ENCODE results near the gene SCIMP.
"Not testable (repeated sequence)": the region's sequence is repeated elsewhere in the genome, so short reads cannot be mapped to it uniquely, and the experiment has no call there.

DNA sequence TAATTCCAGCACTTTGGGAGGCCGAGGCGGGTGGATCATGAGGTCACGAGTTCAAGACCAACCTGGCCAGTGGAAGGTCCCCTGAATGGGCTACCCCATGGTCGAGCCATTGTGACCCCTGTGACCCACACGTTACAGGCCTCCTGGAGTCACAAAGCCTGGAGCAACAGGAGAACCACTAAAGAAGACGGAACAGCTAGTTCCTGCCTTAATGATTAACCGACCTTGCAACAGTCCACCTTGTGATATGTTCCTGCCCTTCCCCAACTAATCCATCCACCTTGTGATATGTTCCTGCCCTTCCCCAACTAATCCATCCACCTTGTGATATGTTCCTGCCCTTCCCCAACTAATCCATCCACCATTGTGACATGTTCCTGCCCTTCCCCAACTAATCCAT, 5.1 kb upstream of the SCIMP start:
- TF ChIP-seq, protein P1, sequence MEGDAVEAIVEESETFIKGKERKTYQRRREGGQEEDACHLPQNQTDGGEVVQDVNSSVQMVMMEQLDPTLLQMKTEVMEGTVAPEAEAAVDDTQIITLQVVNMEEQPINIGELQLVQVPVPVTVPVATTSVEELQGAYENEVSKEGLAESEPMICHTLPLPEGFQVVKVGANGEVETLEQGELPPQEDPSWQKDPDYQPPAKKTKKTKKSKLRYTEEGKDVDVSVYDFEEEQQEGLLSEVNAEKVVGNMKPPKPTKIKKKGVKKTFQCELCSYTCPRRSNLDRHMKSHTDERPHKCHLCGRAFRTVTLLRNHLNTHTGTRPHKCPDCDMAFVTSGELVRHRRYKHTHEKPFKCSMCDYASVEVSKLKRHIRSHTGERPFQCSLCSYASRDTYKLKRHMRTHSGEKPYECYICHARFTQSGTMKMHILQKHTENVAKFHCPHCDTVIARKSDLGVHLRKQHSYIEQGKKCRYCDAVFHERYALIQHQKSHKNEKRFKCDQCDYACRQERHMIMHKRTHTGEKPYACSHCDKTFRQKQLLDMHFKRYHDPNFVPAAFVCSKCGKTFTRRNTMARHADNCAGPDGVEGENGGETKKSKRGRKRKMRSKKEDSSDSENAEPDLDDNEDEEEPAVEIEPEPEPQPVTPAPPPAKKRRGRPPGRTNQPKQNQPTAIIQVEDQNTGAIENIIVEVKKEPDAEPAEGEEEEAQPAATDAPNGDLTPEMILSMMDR (IDR thresholded peaks at IDR 0.05), result not testable (repeated sequence)
- TF ChIP-seq POLR2A (IDR thresholded peaks at IDR 0.05), result not testable (repeated sequence)

All from thyroid gland (tissue), 4 donors.